HG03175 (cell line): Measurements from ENCODE around the gene MRPS7.

Experiments used
- ATAC-seq: cut with Tn5 transposase; IDR thresholded peaks from one replicate; pipeline ENCODE4 v1.9.1; 2021; ENCODE audit warnings: mild to moderate bottlenecking, moderate library complexity; ENCODE audit not compliant: unreplicated experiment

The MRPS7 gene

GRCh38 chr17:75307957-75308731, 46.5 kb downstream of the MRPS7 start:
- ATAC-seq: no peak

DNA sequence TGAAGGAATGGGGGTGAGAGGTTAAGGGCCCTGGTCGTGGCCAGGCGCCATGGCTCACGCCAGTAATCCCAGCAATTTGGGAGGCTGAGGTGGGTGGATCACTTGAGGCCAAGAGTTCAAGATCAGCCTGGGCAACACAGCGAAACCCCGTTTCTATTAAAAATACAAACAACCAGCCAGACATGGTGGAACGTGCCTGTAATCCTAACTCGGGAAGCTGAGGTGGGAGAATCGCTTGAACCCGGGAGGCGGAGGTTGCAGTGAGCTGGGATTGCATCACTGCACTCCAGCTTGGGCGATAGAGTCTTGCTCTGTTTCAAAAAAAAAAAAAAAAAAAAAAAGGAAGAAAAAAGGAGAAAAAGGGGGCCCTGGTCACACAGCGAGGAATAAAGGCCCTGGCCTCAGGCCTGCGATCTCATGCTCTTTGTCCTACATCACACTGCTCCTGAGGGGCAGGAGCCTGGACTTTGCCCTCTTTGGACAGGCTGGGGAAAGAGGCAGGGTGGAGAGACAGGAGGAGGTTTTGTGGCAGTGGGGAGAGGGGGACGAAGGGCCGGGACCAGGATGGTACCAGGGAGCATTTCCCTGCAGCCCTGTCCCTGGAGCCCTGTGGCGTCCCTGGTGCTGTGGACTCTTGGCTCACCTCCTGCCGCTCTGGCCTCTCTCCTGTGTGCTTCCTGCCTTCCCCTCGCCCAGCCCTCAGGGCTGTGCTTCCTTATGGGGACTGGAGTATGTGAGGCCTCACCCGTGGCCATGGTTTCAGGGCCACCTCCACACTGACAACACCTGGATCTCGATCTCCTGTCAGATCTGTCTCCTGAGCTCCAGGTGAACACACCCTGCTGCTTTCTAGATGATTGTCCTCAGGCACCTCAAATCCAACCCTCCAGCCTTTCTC, 47.3 kb downstream of the MRPS7 start:
- no peak for ATAC-seq

DNA sequence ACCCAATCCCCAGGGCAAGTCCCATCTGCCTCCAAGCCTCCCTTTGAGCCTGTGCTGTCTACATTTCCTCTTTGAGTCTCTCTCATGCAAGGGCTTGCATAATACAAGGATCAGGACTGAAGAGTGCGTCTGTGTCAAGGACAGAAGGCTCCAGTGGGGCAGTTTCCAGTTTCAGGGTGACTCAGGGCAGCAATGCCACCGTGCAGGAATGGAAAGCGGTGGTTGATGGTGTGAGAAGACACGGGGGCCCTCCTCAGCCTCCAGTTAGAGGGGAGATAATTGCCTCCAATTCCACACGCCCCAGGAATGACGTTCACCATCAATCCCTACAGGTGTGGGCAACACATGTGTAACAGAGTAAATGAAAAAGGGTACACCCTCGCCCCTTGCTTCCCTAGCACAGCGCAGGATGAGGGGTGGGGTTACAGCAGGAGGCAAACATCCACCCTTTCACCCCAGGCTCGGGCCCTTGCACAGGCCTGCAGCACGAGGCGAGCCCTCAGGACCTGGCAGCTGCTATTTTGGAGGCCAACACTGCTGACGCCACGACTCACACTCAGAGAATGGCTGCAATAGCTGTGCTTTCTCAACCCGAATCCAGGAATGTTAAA, 52.4 kb downstream of the MRPS7 start:
- ATAC-seq: peak; percentile 65

DNA sequence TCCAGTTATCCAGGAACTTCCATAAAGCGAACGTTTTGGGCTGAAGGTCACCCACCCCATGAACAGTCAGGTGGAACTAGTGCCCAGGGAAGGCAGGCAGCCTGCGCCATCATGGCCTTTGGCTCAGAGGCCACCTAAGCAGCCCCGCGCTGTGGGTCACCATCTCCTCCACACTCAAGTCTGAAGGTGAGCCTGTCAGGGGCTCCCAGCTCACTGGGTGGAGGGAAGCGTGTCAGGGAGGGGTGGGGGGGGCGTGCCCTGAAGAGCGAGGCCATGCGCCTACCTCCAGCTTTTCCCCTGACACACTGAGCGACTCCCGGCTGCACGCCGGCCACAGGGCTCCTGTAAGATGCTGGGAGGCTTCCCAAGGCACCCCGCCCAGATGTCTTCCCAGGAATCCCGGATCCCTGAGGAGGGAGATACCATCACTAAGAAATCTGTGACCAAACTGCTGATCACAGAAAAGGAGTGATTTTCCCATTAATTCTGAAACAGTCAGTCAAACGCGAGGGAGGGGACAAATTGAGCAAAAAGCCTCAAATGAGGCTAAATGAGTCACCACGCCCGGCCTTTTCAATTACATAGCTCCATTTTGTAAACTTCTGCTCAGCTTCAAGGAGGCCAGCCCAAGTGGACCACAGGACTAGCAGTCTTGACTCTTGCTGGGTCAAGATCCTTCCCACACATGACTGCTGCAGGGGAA, 54.0 kb downstream of the MRPS7 start:
- no peak for ATAC-seq
